ENCODE measurements around the gene RAB4A. TPM values are rescaled to one million over a fixed set of nuclear protein-coding genes. Genes with fewer than 3 reads are reported as not detected.

Gene RAB4A
- total and polyA plus RNA-seq, 10 of the 15 experiments (the other 5 are each of a cell fraction or from before 2014, with no cell fraction given) = 4.0 to 35.8 (median 17.7) TPM

- 0 out of 2 replicates have a peak, but pooled peaks have one; percentile 27 for TF ChIP-seq GABPA (IDR thresholded peaks at IDR 0.05; ENCODE audit: low read depth)
- TF ChIP-seq IKZF1 (conservative IDR thresholded peaks at IDR 0.05) = peak; percentile 27; the same call in 1 of the 2 replicates
- no peak for TF ChIP-seq FOXM1 (IDR thresholded peaks at IDR 0.05; ENCODE audit: low read depth, low read length)
- no peak for TF ChIP-seq WRNIP1 (IDR thresholded peaks at IDR 0.05; ENCODE audit: borderline replicate concordance, low read depth, low read length)
- TF ChIP-seq BCL11A (IDR thresholded peaks at IDR 0.05; ENCODE audit: low read depth, low read length) = peak; percentile 29; the same call in 1 of the 2 replicates
- TF ChIP-seq HCFC1 (IDR thresholded peaks at IDR 0.05; ENCODE audit: low read length) = no peak
- TF ChIP-seq FOXK2 (IDR thresholded peaks at IDR 0.05) = no peak
- 0 out of 2 replicates have a peak, but pooled peaks have one; percentile 8 for TF ChIP-seq SPI1 (IDR thresholded peaks at IDR 0.05; ENCODE audit: borderline replicate concordance, insufficient read depth, low read depth, low read length)
- TF ChIP-seq CEBPZ (IDR thresholded peaks at IDR 0.05; ENCODE audit: low read depth, low read length) = no peak
- TF ChIP-seq ZNF207 (IDR thresholded peaks at IDR 0.05; ENCODE audit: borderline replicate concordance) = no peak
- TF ChIP-seq NFIC (IDR thresholded peaks at IDR 0.05; ENCODE audit: low read depth, low read length) = peak; percentile 47; the same call in 1 of the 2 replicates
- TF ChIP-seq MEF2B (IDR thresholded peaks at IDR 0.05; ENCODE audit: partially characterized antibody, poor library complexity, severe bottlenecking) = no peak
- no peak for TF ChIP-seq TCF3 (IDR thresholded peaks at IDR 0.05; ENCODE audit: borderline replicate concordance, insufficient read depth, low read depth, low read length)
- peak; percentile 28; the same call in 1 of the 2 replicates for TF ChIP-seq ATF7 (IDR thresholded peaks at IDR 0.05; ENCODE audit: low read depth)
- no peak for TF ChIP-seq TARDBP (IDR thresholded peaks at IDR 0.05; ENCODE audit: borderline replicate concordance)
- TF ChIP-seq MLLT1 (IDR thresholded peaks at IDR 0.05) = no peak
- no peak for TF ChIP-seq SMAD5 (IDR thresholded peaks at IDR 0.05; ENCODE audit: low read depth)
- TF ChIP-seq CREM (IDR thresholded peaks at IDR 0.05; ENCODE audit: low read depth) = 0 out of 2 replicates have a peak, but pooled peaks have one; percentile 20
- TF ChIP-seq EGR1 (IDR thresholded peaks at IDR 0.05; ENCODE audit: borderline replicate concordance in 1 of 2, low read depth in 2 of 2, low read length in 2 of 2) = no peak
- TF ChIP-seq GATAD2B (conservative IDR thresholded peaks at IDR 0.05; ENCODE audit: low read depth) = no peak
- no peak for TF ChIP-seq IRF4 (IDR thresholded peaks at IDR 0.05; ENCODE audit: low read depth, low read length)
- TF ChIP-seq USF2 (IDR thresholded peaks at IDR 0.05; ENCODE audit: borderline replicate concordance, low read depth, low read length) = no peak
- TF ChIP-seq CREB1 (IDR thresholded peaks at IDR 0.05; ENCODE audit: low read depth) = no peak
- no peak for TF ChIP-seq MTA3 (IDR thresholded peaks at IDR 0.05; ENCODE audit: borderline replicate concordance, low read length)
- TF ChIP-seq CHD2 (IDR thresholded peaks at IDR 0.05; ENCODE audit: borderline replicate concordance, low read depth, low read length) = no peak
These were observed 40.6 kb upstream of the RAB4A start (continued) for GRCh38 chr1:229230140-229230892.
